D721Med (cell line): ENCODE data around the gene GFPT2.
"Not testable (repeated sequence)": the region's sequence is repeated elsewhere in the genome, so short reads cannot be mapped to it uniquely, and the experiment has no call there.

ENCODE experiments used
- DNase-seq: peaks from one replicate; pipeline ENCODE4 v3.0.0; 2011; ENCODE audit warnings: low spot score; ENCODE audit not compliant: insufficient read length
- FAIRE-seq: peaks from 2 replicates; lab custom pipeline; 2011; peaks lifted over from hg19 to GRCh38; lab: Jason Lieb, UNC
- TF ChIP-seq, protein P1 (sequence below): IDR thresholded peaks from 2 replicates; pipeline ENCODE4 v1.5.1; 2012; ENCODE audit warnings: mild to moderate bottlenecking, control low read depth; ENCODE audit not compliant: insufficient read depth; ENCODE audit errors: missing control alignments

GFPT2 gene

DNA sequence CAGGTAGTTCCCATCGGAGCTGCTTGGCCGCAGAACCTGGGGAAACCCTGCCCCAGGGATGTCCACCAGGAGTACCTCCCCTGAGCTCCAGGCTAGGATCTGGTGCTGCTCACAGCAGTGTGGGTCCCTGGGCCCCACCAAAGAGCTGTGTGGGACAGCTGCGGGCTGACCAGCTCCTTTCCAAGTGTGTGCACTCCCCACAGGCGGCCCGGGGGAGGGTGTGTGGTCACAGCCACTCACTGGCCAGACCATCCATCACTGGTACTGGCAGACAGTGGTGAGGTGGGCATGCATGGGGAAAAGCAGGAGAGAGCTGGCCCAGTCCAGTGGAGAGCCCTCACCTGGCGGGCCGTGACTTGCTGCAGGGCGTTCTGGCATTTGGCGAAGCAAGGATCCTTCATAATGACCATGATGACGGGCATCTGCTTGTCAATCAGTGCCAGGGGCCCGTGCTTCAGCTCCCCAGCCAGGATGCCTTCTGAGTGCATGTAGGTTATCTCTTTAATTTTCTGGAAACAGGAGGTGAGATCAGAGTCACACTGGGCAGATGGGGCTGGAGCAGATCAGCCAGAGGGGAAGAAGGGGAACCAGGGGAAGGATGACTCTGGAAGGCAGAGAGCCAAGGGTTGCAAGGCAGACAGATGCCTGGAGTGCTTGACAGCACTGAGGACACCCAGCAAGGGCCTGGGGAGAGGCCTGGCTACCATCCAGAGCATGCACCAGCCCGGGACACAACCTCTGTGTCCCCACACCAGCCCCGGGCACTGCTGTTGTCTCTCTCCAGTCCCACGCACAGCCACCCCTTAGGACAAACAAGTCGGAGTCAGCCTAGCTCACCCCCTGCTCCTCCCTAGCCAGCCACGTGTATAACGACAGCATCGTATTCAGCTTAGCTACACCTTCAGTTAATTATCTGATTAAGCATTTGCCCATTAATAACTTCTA is 48.4 kb downstream of the GFPT2 start:
- DNase-seq (no peak), FAIRE-seq (no peak)
- TF ChIP-seq, protein P1, sequence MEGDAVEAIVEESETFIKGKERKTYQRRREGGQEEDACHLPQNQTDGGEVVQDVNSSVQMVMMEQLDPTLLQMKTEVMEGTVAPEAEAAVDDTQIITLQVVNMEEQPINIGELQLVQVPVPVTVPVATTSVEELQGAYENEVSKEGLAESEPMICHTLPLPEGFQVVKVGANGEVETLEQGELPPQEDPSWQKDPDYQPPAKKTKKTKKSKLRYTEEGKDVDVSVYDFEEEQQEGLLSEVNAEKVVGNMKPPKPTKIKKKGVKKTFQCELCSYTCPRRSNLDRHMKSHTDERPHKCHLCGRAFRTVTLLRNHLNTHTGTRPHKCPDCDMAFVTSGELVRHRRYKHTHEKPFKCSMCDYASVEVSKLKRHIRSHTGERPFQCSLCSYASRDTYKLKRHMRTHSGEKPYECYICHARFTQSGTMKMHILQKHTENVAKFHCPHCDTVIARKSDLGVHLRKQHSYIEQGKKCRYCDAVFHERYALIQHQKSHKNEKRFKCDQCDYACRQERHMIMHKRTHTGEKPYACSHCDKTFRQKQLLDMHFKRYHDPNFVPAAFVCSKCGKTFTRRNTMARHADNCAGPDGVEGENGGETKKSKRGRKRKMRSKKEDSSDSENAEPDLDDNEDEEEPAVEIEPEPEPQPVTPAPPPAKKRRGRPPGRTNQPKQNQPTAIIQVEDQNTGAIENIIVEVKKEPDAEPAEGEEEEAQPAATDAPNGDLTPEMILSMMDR = no peak

DNA sequence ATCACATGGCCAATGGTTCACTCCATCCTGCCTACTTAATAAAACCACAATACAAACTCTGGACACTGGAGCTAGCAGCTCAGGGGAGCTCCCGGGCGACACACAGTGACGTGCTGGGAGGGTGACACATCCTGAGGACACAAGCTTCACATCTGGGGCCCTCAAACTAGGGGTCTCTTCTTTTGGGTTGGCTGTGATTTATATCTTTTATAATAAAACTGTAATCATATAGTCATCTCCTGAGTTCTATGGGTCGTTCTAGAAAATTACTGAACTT is 49.2 kb downstream of the GFPT2 start:
- FAIRE-seq (no peak), DNase-seq (no peak)
- TF ChIP-seq, protein P1 = no peak

DNA sequence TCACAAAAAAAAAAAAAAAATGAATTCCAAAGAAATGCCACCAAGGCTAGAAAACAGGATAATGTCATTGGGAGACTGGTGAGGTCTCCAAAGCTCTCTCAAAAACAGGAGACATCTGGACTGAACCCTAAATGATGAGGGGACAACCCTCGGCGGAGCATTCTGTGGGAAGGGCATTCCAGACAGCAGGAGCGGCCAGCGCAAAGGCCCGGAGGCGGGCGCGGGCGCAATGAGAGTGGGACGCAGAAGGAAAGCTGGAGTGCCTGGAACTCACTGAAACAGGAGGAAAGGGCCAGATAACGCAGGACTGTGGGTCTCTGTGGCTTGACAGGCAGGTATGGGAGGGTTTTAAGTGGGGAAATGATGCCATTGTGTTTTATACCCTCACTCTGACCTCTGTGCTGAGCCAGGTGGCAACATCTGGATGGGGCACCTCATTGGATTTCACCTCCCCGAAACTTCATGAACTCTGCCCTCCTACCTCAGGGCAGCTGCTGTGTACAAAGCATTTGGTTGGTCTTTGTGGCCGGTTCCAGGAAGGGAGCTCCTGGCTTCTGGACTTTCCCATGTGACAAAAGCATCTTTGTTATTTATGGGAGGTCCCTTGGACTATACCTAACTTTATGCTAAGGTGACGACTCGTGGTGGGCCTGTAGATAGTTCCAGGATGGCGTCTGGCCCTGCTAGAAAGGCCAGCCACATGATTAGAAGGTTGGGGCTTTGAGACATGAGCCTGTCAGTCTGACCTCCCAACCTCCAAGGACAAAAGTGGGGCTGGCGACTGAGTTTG is 49.7 kb downstream of the GFPT2 start:
- DNase-seq = no peak
- FAIRE-seq = no peak
- TF ChIP-seq, protein P1 = no peak

DNA sequence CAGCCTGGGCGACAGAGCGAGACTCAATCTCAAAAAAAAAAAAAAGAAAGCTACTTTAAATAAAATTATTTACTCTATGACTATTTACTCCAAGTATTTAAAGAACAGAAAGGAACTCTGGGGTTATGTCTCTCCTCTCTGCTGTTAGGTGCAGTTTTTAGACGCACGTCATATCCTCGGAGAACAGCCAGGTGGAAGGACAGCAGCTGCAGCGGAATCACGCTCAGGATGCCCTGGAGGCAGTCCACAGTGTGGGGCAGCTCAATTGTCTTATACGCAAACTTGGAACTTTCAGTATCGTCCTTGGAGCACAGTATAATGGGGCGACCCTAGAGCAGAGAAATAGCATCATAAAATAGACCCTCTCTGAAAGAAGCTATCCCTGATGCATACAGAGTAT is 50.9 kb downstream of the GFPT2 start:
- DNase-seq = no peak
- TF ChIP-seq, protein P1 = no peak
- FAIRE-seq = no peak

DNA sequence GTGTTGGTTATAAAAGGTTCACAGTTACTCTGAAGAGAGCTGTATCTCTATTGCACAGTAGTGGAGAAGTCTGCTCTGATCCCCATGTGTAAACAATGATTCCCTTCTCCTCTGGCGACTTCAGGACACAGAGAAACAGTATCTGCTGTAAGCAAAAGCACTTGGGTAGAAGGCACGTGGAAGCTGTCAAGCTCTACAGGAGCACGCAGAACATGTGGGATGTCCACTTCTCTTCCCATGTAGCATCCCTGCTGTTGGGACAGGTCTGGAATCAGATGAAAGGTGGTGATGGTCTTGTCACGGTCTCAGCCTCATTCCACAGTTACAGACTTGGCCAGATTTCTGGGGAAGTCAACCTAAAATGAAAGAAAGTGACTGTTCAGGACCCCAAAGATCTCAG is 51.9 kb downstream of the GFPT2 start:
- TF ChIP-seq, protein P1 = no peak
- FAIRE-seq (no peak), DNase-seq (no peak)

DNA sequence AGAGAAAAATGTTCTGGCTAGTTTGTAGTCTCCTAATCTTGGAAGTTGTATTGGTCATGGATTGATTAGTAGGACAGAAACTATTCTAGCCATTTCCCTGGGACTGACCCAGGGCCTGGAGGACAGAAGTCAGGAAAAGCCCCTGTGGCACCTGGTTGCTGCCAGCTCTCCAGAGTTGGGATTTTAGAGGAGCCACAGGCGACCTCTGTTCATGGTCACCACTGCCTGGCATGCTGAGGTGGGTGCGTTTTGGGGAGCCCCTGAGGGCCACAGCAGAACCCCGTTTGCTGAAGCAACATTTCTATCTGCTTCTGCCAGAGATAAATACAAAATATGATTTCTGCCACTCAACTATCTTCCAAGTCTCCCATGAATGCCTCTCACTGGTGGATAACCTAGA is 53.6 kb downstream of the GFPT2 start:
- FAIRE-seq = no peak

DNA sequence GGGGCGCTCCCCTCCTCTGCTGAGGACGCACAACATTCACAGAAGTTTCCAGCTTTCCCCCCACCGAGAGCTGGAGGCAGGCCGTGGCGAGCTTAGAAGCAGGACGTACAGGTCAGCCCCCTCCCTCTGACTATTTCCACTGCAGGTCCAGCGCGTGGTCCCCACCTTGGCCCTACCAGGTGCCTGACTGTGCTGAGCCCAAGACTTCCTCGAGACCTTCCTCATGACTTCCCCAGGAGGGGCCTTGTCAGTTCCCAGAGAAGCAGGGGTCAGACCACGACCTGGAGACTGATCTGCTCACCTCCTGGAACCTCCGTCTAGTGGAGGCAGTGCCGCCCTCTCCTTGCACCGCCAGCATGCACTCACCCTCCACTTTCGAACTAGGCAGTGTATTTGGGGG is 54.1 kb downstream of the GFPT2 start:
- not testable (repeated sequence) for FAIRE-seq

More for the DNA sequence above, 53.6 kb downstream of the GFPT2 start:
- no peak for DNase-seq
- TF ChIP-seq, protein P1 = no peak

More for the DNA sequence above, 54.1 kb downstream of the GFPT2 start:
- not testable (repeated sequence) for DNase-seq
